Suprapubic skin (tissue), 4 donors: ENCODE measurements around the gene PATZ1.

ENCODE experiments used
- EP300 ChIP-seq: sonication (generic); formaldehyde crosslinking; IDR thresholded peaks from one replicate; pipeline ENCODE4 v1.6.1; 2017; ENCODE audit warnings: antibody characterized with exemption
- POLR2A ChIP-seq, 2 donors: fragments of 450-650 bp; IDR thresholded peaks; one replicate each; pipeline ENCODE4 v1.6.1; 2017; ENCODE audit warnings: antibody characterized with exemption in 2 of 2, mild to moderate bottlenecking in 2 of 2, moderate library complexity in 2 of 2
- POLR2AphosphoS5 ChIP-seq, 3 donors: sonication (generic); formaldehyde crosslinking; IDR thresholded peaks; one replicate each; pipeline ENCODE4 v1.6.1; 2017; ENCODE audit warnings: antibody characterized with exemption in 3 of 3
- TF ChIP-seq, protein P1 (sequence below), 2 donors: fragments of 200-600 bp in 1 of 2; fragments of 450-650 bp in 1 of 2; sonication (generic) in 1 of 2; IDR thresholded peaks; one replicate each; pipeline ENCODE4 v1.5.1; 2016 to 2019; ENCODE audit warnings: antibody characterized with exemption in 2 of 2, mild to moderate bottlenecking in 1 of 2, moderate library complexity in 1 of 2

DNA sequence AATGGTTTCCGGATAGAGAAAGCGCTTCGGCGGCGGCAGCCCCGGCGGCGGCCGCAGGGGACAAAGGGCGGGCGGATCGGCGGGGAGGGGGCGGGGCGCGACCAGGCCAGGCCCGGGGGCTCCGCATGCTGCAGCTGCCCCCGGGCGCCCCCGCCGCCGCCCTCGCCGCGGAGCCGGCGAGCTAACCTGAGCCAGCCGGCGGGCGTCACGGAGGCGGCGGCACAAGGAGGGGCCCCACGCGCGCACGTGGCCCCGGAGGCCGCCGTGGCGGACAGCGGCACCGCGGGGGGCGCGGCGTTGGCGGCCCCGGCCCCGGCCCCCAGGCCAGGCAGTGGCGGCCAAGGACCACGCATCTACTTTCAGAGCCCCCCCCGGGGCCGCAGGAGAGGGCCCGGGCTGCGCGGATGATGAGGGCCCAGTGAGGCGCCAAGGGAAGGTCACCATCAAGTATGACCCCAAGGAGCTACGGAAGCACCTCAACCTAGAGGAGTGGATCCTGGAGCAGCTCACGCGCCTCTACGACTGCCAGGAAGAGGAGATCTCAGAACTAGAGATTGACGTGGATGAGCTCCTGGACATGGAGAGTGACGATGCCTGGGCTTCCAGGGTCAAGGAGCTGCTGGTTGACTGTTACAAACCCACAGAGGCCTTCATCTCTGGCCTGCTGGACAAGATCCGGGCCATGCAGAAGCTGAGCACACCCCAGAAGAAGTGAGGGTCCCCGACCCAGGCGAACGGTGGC, 69.5 kb downstream of the PATZ1 start:
- TF ChIP-seq, protein P1, sequence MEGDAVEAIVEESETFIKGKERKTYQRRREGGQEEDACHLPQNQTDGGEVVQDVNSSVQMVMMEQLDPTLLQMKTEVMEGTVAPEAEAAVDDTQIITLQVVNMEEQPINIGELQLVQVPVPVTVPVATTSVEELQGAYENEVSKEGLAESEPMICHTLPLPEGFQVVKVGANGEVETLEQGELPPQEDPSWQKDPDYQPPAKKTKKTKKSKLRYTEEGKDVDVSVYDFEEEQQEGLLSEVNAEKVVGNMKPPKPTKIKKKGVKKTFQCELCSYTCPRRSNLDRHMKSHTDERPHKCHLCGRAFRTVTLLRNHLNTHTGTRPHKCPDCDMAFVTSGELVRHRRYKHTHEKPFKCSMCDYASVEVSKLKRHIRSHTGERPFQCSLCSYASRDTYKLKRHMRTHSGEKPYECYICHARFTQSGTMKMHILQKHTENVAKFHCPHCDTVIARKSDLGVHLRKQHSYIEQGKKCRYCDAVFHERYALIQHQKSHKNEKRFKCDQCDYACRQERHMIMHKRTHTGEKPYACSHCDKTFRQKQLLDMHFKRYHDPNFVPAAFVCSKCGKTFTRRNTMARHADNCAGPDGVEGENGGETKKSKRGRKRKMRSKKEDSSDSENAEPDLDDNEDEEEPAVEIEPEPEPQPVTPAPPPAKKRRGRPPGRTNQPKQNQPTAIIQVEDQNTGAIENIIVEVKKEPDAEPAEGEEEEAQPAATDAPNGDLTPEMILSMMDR (IDR thresholded peaks at IDR 0.05), result no peak
- no peak for TF ChIP-seq POLR2A (IDR thresholded peaks at IDR 0.05)
- TF ChIP-seq POLR2AphosphoS5 (IDR thresholded peaks at IDR 0.05), result no peak
- no peak for TF ChIP-seq EP300
